Retinal pigment epithelial cell (primary cell): ENCODE results near the gene COL27A1.

ENCODE experiments used
- DNase-seq: peaks from one replicate; pipeline ENCODE4 v3.0.0-alpha.2; 2010; ENCODE audit warnings: low read depth
- H3K4me3 ChIP-seq: 2 replicates; pipeline ENCODE4 v1.5.1; 2011; ENCODE audit warnings: mild to moderate bottlenecking, low read length, control low read depth, moderate library complexity
- CTCF ChIP-seq: conservative IDR thresholded peaks from 2 replicates; pipeline ENCODE4 v1.5.1; 2011; ENCODE audit warnings: low read depth, low read length, control low read depth, inconsistent platforms

The COL27A1 gene

GRCh38 chr9:114119242-114120191 is 35.8 kb upstream of the COL27A1 start:
- TF ChIP-seq CTCF = no peak
- no peak overlapping the region for H3K4me3 ChIP-seq
- no peak for DNase-seq

- no peak for DNase-seq
- no peak for TF ChIP-seq CTCF
- H3K4me3 ChIP-seq = no peak overlapping the region
These were observed 34.9 kb upstream of the COL27A1 start for GRCh38 chr9:114120192-114121014.

- no peak overlapping the region for H3K4me3 ChIP-seq
- DNase-seq = no peak
- no peak for TF ChIP-seq CTCF
These were observed 33.9 kb upstream of the COL27A1 start for GRCh38 chr9:114121227-114122135.

- TF ChIP-seq CTCF = no peak
- no peak overlapping the region for H3K4me3 ChIP-seq
- no peak for DNase-seq
These were observed 33.0 kb upstream of the COL27A1 start for GRCh38 chr9:114122136-114123027.

- TF ChIP-seq CTCF = no peak
- no peak overlapping the region for H3K4me3 ChIP-seq
- DNase-seq = no peak
These were observed 32.0 kb upstream of the COL27A1 start for GRCh38 chr9:114123031-114123977.
